Erythroblast (primary cell): Measurements from ENCODE around the gene C6orf89.
"Not testable (repeated sequence)": the region's sequence is repeated elsewhere in the genome, so short reads cannot be mapped to it uniquely, and the experiment has no call there.

ENCODE experiments used
- DNase-seq, 2 experiments: peaks; one replicate each; lab custom pipeline; 2025; lab: John Stamatoyannopoulos, UW
- GATA1 ChIP-seq: IDR thresholded peaks from 2 replicates; pipeline ENCODE4 v1.6.1; 2011; ENCODE audit warnings: low read depth, mild to moderate bottlenecking, control low read depth, low read length, moderate library complexity
- POLR2A ChIP-seq: IDR thresholded peaks from 2 replicates; pipeline ENCODE4 v1.6.1; 2011; ENCODE audit warnings: mild to moderate bottlenecking, low read length

Gene C6orf89

GRCh38 chr6:36928547-36928918, 42.8 kb downstream of the C6orf89 start:
- no peak for DNase-seq

GRCh38 chr6:36929152-36929551, 43.4 kb downstream of the C6orf89 start:
- TF ChIP-seq GATA1 = no peak
- no peak for TF ChIP-seq POLR2A
- no peak for DNase-seq

More at GRCh38 chr6:36928547-36928918, 42.8 kb downstream of the C6orf89 start:
- TF ChIP-seq POLR2A = no peak
- TF ChIP-seq GATA1 = no peak

- TF ChIP-seq GATA1 = no peak
- no peak for TF ChIP-seq POLR2A
These were observed 43.9 kb downstream of the C6orf89 start for GRCh38 chr6:36929607-36930006.

GRCh38 chr6:36930483-36930882, 44.7 kb downstream of the C6orf89 start:
- TF ChIP-seq GATA1 (no peak), POLR2A (no peak)

More at GRCh38 chr6:36929607-36930006, 43.9 kb downstream of the C6orf89 start:
- no peak for DNase-seq

GRCh38 chr6:36933102-36933501, 47.4 kb downstream of the C6orf89 start:
- DNase-seq = no peak
- no peak for TF ChIP-seq POLR2A
- TF ChIP-seq GATA1 = no peak

More at GRCh38 chr6:36930483-36930882, 44.7 kb downstream of the C6orf89 start:
- DNase-seq = no peak

GRCh38 chr6:36933519-36933918, 47.8 kb downstream of the C6orf89 start:
- no peak for TF ChIP-seq POLR2A
- no peak for TF ChIP-seq GATA1
- no peak for DNase-seq

- DNase-seq = no peak
- TF ChIP-seq POLR2A = no peak
- TF ChIP-seq GATA1 = no peak
These were observed 49.1 kb downstream of the C6orf89 start for GRCh38 chr6:36934901-36935300.

- DNase-seq = no peak
- TF ChIP-seq POLR2A = no peak
These were observed 51.1 kb downstream of the C6orf89 start for GRCh38 chr6:36936824-36937223.

- TF ChIP-seq POLR2A = no peak
- TF ChIP-seq GATA1 = no peak
- no peak for DNase-seq
These were observed 52.1 kb downstream of the C6orf89 start for GRCh38 chr6:36937896-36938295.

- DNase-seq = no peak
- TF ChIP-seq GATA1 (no peak), POLR2A (no peak)
These were observed 52.8 kb downstream of the C6orf89 start for GRCh38 chr6:36938536-36938935.

GRCh38 chr6:36939005-36939404, 53.3 kb downstream of the C6orf89 start:
- DNase-seq = not testable (repeated sequence)

- DNase-seq = no peak
- TF ChIP-seq POLR2A (no peak), GATA1 (no peak)
These were observed 54.3 kb downstream of the C6orf89 start for GRCh38 chr6:36940027-36940426.

GRCh38 chr6:36941561-36941960, 55.8 kb downstream of the C6orf89 start:
- DNase-seq = not testable (repeated sequence)

GRCh38 chr6:36942329-36942728, 56.6 kb downstream of the C6orf89 start:
- not testable (repeated sequence) for DNase-seq

- TF ChIP-seq GATA1 (no peak), POLR2A (no peak)
- no peak for DNase-seq
These were observed 58.9 kb downstream of the C6orf89 start for GRCh38 chr6:36944650-36945049.

- TF ChIP-seq POLR2A = no peak
- no peak for TF ChIP-seq GATA1
- DNase-seq = no peak
These were observed 59.5 kb downstream of the C6orf89 start for GRCh38 chr6:36945301-36945700.
